Measurements from ENCODE around the gene NOP14. TPM values are rescaled to one million over a fixed set of nuclear protein-coding genes. Genes with fewer than 3 reads are reported as not detected.
"Not testable (repeated sequence)": the region's sequence is repeated elsewhere in the genome, so short reads cannot be mapped to it uniquely, and the experiment has no call there.

Gene NOP14
- polyA plus RNA-seq, 4 donors, result 29.1 to 30.8 (median 29.6) TPM

GRCh38 chr4:2943364-2944090 lies 19.7 kb downstream of the NOP14 start:
- DNase-seq (ENCODE audit: low read depth in 4 of 4, low spot score in 3 of 4), result no peak

GRCh38 chr4:2942532-2943363 lies 20.5 kb downstream of the NOP14 start:
- no peak for DNase-seq (ENCODE audit: low read depth in 4 of 4, low spot score in 3 of 4)

- no peak for DNase-seq (ENCODE audit: low read depth in 4 of 4, low spot score in 3 of 4)
These were observed 21.1 kb downstream of the NOP14 start for GRCh38 chr4:2942037-2942531.

DNA sequence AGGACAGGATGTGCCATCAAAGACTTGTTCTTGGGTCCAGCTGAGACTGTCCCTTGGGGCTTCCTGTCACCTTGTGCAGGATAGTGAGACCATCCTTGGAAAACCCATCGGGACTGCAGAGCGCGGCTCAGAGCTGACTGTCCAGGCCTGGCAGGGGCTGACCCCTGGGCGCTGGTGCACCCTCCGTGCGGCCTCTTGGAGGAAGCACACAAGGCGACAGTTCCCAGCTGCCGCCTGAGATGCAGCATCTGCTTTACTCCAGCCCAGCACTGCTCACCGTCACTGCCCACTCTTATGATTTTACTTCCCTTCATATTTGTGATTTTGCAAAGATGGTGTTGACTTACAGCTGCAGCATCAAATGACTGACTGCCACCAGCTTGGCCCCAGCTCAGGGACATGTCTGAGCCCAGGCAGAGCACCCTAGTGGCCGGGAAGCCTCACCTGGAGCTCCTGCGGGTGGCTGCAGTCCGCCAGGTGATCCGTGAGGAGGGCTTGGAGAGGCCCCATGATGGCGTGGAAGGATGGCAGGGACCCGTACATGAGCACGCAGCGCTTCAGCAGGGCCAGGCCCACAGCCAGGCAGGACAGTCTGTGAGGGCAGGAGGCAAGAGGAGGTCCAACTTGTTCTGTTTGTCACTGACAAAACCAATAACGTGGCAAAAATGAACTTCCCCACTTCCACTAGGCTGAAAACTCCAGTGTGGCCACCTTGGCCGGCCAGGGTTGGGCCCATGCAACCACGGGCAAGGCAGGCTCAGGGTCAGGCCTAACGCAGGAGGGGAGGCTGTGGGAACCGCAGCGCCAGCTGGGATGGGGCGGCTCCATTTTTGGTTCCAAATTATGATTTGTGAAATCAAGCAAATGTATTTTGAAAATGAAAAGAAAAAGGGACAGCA lies 21.8 kb downstream of the NOP14 start:
- DNase-seq (ENCODE audit: low read depth in 4 of 4, low spot score in 3 of 4), result no peak

DNA sequence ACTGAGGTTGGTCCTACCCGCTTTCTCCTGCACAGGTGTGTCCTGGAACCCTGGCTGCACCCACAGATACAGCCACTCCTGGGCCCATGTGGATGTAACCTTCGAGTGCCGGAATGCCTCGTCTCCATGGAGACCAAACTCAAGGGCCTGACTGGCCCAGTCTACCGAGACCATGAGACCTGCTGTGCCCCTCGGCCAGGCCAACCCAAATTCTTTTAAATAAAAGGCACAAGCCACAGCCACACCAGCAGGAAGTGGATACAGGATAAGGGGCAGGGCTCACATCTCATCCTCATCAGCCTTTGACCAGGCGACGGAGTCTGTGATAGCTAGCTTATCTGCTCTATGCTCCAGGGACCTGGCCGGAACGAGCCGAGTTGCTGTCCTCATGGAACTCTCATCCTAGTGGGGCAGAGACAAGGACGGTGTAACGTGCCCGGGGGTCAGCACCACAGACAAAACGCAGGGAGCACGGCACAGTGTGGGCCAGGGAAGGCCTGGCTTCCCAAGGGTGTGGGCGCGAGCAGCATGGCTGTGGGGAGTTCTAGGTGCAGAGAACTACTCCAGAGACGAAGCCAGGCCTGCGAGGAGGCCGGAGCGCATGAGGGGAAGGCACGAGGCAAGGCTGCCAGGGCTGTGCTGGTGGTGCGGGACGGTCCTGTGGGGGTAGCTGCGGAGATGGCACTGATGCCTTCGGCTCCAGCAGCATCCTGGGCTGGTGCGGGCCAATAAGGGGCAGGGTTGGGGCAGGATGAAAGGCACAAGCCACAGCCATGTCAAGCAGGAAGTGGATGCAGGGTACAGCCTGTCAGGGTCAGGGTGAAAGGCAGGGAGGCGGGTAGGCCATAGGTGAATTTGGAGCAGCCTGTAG lies 22.7 kb downstream of the NOP14 start:
- DNase-seq (ENCODE audit: low read depth in 4 of 4, low spot score in 3 of 4), result no peak

- no peak for DNase-seq (ENCODE audit: low read depth in 4 of 4, low spot score in 3 of 4)
These were observed 23.6 kb downstream of the NOP14 start for GRCh38 chr4:2939383-2940243.

GRCh38 chr4:2938906-2939305 lies 24.3 kb downstream of the NOP14 start:
- DNase-seq (ENCODE audit: low read depth in 4 of 4, low spot score in 3 of 4), result no peak

DNA sequence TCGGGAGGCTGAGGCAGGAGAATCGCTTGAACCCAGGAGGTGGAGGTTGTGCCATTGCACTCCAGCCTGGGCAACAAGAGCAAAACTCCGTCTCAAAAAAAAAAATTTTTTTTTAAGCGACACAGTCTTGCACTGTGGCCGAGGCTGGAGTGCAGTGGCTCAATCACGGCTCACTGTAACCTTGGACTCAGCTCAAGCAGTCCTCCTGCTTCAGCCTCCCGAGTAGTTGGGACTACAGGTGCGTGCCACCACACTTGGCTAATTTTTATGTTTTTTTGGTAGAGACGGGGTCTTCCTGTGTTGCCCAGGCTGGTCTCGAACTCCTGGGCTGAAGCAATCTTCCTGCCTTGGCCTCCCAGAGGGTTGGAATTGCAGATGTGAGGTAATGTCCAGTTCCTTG lies 24.8 kb downstream of the NOP14 start:
- not testable (repeated sequence) for DNase-seq (ENCODE audit: low read depth in 4 of 4, low spot score in 3 of 4)

- no peak for DNase-seq (ENCODE audit: low read depth in 4 of 4, low spot score in 3 of 4)
These were observed 25.2 kb downstream of the NOP14 start for GRCh38 chr4:2937986-2938385.

DNA sequence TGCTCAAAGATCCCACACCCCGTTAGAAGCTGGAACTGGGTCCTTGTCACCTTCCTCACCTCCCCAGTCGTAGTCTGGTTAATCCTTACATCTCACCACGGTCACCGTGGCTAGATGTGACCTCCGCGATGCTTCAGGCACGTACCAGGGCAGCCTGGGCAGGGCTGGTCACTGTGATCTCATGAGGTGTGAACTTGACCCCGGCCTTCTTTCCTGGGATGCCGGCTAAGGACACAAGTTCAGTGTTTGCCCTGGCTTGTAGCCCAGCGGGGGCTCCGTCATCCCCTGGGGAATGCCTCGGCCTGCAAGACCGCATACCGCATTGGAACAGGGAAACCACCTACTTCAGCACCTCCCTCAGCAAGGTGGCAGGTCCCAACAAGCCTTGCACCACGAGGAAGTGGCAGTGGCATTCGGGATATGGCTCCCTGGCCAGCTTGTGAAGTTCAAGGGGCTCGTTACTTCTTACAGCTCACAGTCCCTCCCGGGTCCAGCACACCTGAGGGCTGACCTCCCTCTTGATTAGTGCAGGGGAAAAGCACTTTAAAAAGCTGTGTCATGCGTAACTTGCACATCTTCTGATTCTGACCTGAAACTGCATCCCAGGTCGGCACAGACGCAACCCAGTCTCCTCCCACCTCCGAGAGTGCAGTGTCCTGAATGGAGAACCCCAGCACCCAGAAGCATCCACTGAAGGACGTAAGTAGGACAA lies 25.9 kb downstream of the NOP14 start:
- DNase-seq (ENCODE audit: low read depth in 4 of 4, low spot score in 3 of 4), result no peak

GRCh38 chr4:2936773-2937145 lies 26.4 kb downstream of the NOP14 start:
- DNase-seq (ENCODE audit: low read depth in 4 of 4, low spot score in 3 of 4), result no peak

- DNase-seq (ENCODE audit: low read depth in 4 of 4, low spot score in 3 of 4), result no peak
These were observed 27.2 kb downstream of the NOP14 start for GRCh38 chr4:2935762-2936743.

GRCh38 chr4:2934813-2935761 lies 28.1 kb downstream of the NOP14 start:
- peak; percentile 82 to 89 (median 84) for DNase-seq (ENCODE audit: low read depth in 4 of 4, low spot score in 3 of 4)

DNA sequence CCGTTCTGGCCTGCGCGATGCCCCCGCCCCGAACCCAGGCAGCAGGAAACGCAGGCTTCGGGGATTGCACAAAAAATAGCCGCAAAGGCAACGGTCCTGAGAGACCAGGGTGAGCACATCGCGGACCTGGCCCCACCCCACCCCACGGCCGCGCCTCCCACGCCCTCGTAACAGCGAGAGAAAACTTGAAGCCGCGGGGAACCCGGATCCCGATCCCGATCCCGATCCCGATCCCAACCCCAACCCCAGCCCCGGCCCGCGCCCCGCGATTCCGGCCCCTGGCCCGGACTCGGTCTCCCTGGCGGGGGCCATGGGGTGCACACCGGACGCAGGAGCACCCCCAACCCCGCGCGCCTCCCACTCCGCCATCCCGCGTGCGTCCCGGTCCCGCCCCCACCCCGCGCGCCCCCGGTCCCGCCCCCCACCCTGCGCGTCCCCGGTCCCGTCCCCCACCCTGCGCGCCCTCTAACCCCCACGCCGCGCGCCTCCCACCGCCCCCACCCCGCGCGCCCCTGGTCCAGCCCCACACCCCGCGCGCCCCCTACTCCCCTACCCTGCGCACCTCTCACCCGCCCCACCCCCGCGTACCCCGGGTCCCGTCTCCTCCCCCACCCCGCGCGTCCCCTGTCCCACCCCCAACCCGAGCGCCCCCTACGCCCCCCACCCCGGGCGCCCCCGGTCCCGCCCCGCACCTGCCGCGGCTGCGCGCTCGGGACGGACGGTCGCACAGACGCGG lies 29.0 kb downstream of the NOP14 start:
- DNase-seq (ENCODE audit: low read depth in 4 of 4, low spot score in 3 of 4), result no peak

DNA sequence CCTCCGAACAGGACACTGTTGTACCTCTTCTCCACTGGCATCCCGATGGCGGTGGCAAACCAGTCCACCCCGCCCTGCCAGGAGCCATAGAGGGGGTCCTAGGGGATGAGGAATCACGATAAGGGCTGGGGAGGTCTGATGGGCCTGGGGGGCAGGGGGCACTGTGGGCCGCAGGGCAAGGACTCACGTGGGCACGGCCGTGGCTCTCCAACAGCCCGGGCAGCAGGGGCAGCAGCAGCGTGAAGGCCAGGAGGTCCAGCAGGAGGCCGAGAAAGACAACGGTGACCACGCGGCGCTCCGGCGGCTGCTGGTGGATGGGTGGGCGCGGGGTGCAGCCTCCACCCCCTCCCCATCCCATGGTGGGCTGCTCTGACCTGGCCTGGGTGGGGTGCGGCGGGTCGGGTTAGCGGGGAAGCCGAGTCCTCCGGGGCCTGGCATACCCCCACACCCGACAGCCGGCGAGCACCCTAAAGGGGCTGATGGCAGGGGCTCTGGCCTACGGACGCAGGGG lies 29.6 kb downstream of the NOP14 start:
- no peak for DNase-seq (ENCODE audit: low read depth in 4 of 4, low spot score in 3 of 4)

All from right renal pelvis (tissue), 4 donors.